MCF 10A (cell line): ENCODE measurements around the gene HTR7. TPM values are rescaled to one million over a fixed set of nuclear protein-coding genes. Genes with fewer than 3 reads are reported as not detected.

Source experiments
- BruUV-seq: library from RNA; stranded (reverse); fragments of 400-500 nt; replicated peaks from 2 replicates; lab custom pipeline; 2021; lab: Mats Ljungman, UMichigan
- CTCF ChIA-PET: fragments of 300-600 bp; sonication (Branson Sonifier 250); formaldehyde crosslinking; extraction: SDS; loops from one replicate; lab custom pipeline; 2021; ENCODE audit warnings: antibody characterized with exemption, inconsistent platforms; lab: Yijun Ruan, JAX
- POLR2A ChIA-PET: fragments of 300-600, 350-650 bp; sonication (Branson Sonifier 250); formaldehyde crosslinking; extraction: SDS; loops from one replicate; lab custom pipeline; 2020; ENCODE audit warnings: antibody characterized with exemption, inconsistent platforms; lab: Yijun Ruan, JAX
- DNase-seq: peaks from one replicate; pipeline ENCODE4 v3.0.0-alpha.2; 2018; ENCODE audit not compliant: unreplicated experiment
- H3K27ac Mint-ChIP-seq: one replicate; pipeline ENCODE4 v1.8.0; 2022; ENCODE audit warnings: mild to moderate bottlenecking, low read depth, mixed read lengths; ENCODE audit not compliant: unreplicated experiment
- H3K27me3 Mint-ChIP-seq: one replicate; pipeline ENCODE4 v1.8.0; 2022; ENCODE audit warnings: mixed read lengths; ENCODE audit not compliant: insufficient read depth, unreplicated experiment
- H3K36me3 Mint-ChIP-seq: one replicate; pipeline ENCODE4 v1.8.0; 2022; ENCODE audit warnings: mild to moderate bottlenecking, moderate library complexity, mixed read lengths; ENCODE audit not compliant: insufficient read depth, unreplicated experiment
- H3K4me1 Mint-ChIP-seq: one replicate; pipeline ENCODE4 v1.8.0; 2022; ENCODE audit warnings: mixed read lengths; ENCODE audit not compliant: insufficient read depth, unreplicated experiment
- H3K4me3 Mint-ChIP-seq: one replicate; pipeline ENCODE4 v1.8.0; 2022; ENCODE audit warnings: mild to moderate bottlenecking, moderate library complexity, mixed read lengths; ENCODE audit not compliant: unreplicated experiment
- H3K9me3 Mint-ChIP-seq: one replicate; pipeline ENCODE4 v1.8.0; 2022; ENCODE audit warnings: mixed read lengths; ENCODE audit not compliant: unreplicated experiment
- intact Hi-C: fragments of 100-400 bp; cut with micrococcal nuclease; formaldehyde crosslinking; loops from 2 replicates; pipeline ENCODE4 v1.14.1; 2022
- total RNA-seq: library from RNA; stranded (reverse); gene quantifications from 2 replicates; pipeline ENCODE4 v1.2.3, GENCODE V29; 2022
- TF ChIP-seq, protein P1 (sequence below): fragments of 200-600 bp; IDR thresholded peaks from one replicate; pipeline ENCODE4 v1.8.0; 2022; ENCODE audit warnings: antibody characterized with exemption, mild to moderate bottlenecking; ENCODE audit not compliant: unreplicated experiment

Gene HTR7
- total RNA-seq, 1 experiment from 2014 or later = 15.3 TPM

DNA sequence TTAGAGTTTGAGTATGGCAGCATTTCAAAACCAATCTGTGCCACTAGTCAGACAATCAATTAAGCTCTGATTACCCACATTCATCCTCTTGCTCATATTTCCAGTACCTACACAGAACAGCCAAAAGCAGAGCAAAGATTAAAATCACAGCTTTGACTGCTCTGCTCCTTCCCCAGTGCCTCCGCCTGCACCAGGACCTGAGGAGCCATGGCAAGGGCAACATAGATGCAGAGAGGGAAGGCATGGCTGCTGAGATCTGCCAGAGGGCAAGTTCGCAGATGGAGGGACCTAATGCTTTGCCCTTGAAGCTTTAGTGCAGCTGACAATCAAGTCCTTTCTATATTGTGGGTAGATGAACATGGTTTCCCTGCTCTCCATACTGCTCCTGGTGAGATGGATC is 148.1 kb downstream of the HTR7 start:
- ChIA-PET CTCF (interaction anchor here (0.5 kb wide), 1 partner anchor 841 kb away, joined by 3 read pairs; no protein-coding TSS in a partner anchor), POLR2A (no interaction called here)
- BruUV-seq = no TSS peak
- H3K4me3 Mint-ChIP-seq = no peak overlapping the region
- no peaks in the 10 kb centered on the region for H3K4me1 Mint-ChIP-seq
- intact Hi-C loops = no loop called here
- no peaks in the 10 kb centered on the region for H3K36me3 Mint-ChIP-seq
- DNase-seq = no peak
- H3K27me3 Mint-ChIP-seq = peaks cover 2% of the 10 kb centered on the region
- H3K27ac Mint-ChIP-seq = no peak overlapping the region
- TF ChIP-seq, protein P1, sequence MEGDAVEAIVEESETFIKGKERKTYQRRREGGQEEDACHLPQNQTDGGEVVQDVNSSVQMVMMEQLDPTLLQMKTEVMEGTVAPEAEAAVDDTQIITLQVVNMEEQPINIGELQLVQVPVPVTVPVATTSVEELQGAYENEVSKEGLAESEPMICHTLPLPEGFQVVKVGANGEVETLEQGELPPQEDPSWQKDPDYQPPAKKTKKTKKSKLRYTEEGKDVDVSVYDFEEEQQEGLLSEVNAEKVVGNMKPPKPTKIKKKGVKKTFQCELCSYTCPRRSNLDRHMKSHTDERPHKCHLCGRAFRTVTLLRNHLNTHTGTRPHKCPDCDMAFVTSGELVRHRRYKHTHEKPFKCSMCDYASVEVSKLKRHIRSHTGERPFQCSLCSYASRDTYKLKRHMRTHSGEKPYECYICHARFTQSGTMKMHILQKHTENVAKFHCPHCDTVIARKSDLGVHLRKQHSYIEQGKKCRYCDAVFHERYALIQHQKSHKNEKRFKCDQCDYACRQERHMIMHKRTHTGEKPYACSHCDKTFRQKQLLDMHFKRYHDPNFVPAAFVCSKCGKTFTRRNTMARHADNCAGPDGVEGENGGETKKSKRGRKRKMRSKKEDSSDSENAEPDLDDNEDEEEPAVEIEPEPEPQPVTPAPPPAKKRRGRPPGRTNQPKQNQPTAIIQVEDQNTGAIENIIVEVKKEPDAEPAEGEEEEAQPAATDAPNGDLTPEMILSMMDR = no peak
- H3K9me3 Mint-ChIP-seq = no peaks in the 10 kb centered on the region

DNA sequence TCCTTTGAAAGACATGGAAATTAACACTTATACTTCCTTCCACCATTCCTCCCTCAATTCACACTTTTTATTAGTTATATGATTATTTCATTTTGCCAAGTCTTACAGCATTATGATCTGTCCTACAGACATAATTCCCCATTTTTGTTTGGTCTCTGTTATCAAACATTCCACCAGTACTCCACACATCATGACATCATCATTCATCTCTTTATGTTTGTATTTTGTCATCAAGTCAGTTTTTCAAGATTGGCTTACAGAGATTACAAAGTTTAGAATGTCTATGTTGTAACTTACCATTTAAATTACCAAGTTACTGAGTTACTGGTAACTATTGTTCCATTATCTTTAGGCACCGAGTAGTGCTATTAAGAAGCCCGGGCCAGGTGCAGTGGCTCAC is 150.2 kb downstream of the HTR7 start:
- Mint-ChIP-seq H3K27me3 (peaks cover 11% of the 10 kb centered on the region), H3K4me3 (no peak overlapping the region), H3K4me1 (no peaks in the 10 kb centered on the region), H3K36me3 (no peaks in the 10 kb centered on the region), H3K27ac (no peak overlapping the region), H3K9me3 (no peaks in the 10 kb centered on the region)
- no TSS peak for BruUV-seq
- DNase-seq = no peak
- TF ChIP-seq, protein P1 = no peak
- ChIA-PET POLR2A (no interaction called here), CTCF (no interaction called here)
- intact Hi-C loops = no loop called here

DNA sequence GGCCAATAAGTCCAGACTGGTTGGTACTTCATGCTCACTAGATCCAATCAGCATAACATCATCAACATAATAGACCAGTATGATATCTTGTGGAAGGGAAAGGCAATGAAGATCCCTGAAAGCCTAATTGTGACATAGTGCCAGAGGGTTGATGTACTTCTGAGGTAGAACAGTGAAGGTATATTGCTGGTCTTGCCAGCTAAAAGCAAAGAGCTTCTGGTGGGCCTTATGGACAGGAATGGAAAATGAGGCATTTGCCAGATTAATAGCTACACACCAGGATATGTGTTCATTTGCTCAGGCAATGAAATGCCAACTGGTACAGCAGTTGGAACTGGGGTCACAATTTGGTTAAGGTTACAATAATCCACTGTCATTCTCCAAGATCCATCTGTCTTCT is 156.4 kb downstream of the HTR7 start:
- no peak for DNase-seq
- H3K4me3 Mint-ChIP-seq = no peak overlapping the region
- TF ChIP-seq, protein P1 = no peak
- ChIA-PET CTCF (no interaction called here), POLR2A (no interaction called here)
- BruUV-seq = no TSS peak
- no peak overlapping the region for H3K27ac Mint-ChIP-seq
- no peaks in the 10 kb centered on the region for H3K4me1 Mint-ChIP-seq
- no peaks in the 10 kb centered on the region for H3K9me3 Mint-ChIP-seq
- H3K27me3 Mint-ChIP-seq = peaks cover 11% of the 10 kb centered on the region
- H3K36me3 Mint-ChIP-seq = no peaks in the 10 kb centered on the region
- intact Hi-C loops = no loop called here

DNA sequence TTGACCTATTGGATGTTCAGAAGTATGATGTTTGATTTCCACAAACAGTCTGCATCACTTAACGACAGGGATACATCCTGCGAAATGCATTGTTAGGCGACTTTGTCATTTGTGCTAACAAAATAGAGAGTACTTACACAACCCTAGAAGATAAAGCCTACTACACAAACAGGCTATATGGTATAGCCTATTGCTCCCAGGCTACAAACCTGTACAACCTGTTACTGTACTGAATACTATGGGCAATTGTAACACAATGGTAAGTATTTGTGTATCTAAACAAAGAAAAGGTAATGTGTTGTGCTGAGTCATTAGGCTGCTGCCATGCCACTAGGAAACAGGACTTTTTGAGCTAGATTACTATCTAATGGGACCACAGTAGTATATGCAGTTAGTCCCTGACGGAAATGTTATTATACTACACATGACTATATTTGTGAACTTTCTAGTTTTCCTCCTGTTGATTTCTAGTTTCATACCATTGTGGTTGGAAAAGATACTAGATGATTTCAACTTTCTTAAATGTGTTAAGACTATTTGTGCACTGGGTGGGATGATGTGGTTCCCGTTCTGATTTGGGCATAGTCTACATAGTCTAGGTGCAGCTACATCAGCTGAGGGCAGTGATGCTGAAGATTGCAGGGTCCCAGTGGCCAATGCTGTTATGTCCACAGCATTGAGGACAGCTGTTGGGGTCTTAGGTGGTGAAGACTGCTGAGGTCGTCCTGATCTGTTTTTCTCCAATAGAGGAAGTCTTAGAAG is 161.7 kb downstream of the HTR7 start:
- Mint-ChIP-seq H3K9me3 (peaks cover 15% of the 10 kb centered on the region), H3K4me3 (no peak overlapping the region), H3K27me3 (no peaks in the 10 kb centered on the region), H3K36me3 (no peaks in the 10 kb centered on the region), H3K27ac (no peak overlapping the region), H3K4me1 (no peaks in the 10 kb centered on the region)
- DNase-seq = no peak
- ChIA-PET CTCF (no interaction called here), POLR2A (no interaction called here)
- TF ChIP-seq, protein P1 = no peak
- intact Hi-C loops = no loop called here
- BruUV-seq = no TSS peak

Other genes with a start within 250 kb of the HTR7 start
- gene RPP30, start 13.9 kb upstream of the HTR7 start, total RNA-seq = 39.9 and 41.8 TPM in 2 replicates
- 0.20 and 0.65 TPM in 2 replicates for gene ANKRD1, start 63.0 kb upstream of the HTR7 start, total RNA-seq